K562 (cell line): Measurements from ENCODE around the gene FRRS1L. TPM values are rescaled to one million over a fixed set of nuclear protein-coding genes. Genes with fewer than 3 reads are reported as not detected.

Experiments
- BMI1 ChIP-seq: fragments of 150-350 bp; IDR thresholded peaks from 2 replicates; pipeline ENCODE4 v1.6.1; 2014; ENCODE audit warnings: low read length
- CCNT2 ChIP-seq: IDR thresholded peaks from 2 replicates; pipeline ENCODE4 v1.6.1; 2011; ENCODE audit warnings: borderline replicate concordance, low read depth, mild to moderate bottlenecking, moderate library complexity, mixed read lengths, low read length; ENCODE audit not compliant: insufficient read length; ENCODE audit errors: extremely low read depth
- HES1 ChIP-seq: fragments of 450-650 bp; IDR thresholded peaks from 2 replicates; pipeline ENCODE4 v1.6.1; 2016; ENCODE audit warnings: low read depth, mild to moderate bottlenecking, moderate library complexity
- HMBOX1 ChIP-seq: sonication (generic); IDR thresholded peaks from 2 replicates; pipeline ENCODE4 v1.6.1; 2016
- HNRNPLL ChIP-seq: fragments of 200-400 bp; formaldehyde crosslinking; IDR thresholded peaks from 2 replicates; pipeline ENCODE4 v1.6.1; 2017; ENCODE audit warnings: low read length, low read depth, mild to moderate bottlenecking; ENCODE audit not compliant: poor library complexity, severe bottlenecking
- HOXB6 ChIP-seq: fragments of 250-450 bp; sonication (Bioruptor Pico); IDR thresholded peaks from 2 replicates; pipeline ENCODE4 v1.5.1; 2022; ENCODE audit warnings: mild to moderate bottlenecking, borderline replicate concordance
- JUND ChIP-seq, 2 experiments: IDR thresholded peaks; 2 replicates in 1 of 2; 3 replicates in 1 of 2; pipeline ENCODE4 v1.6.1; 2011; ENCODE audit warnings: borderline replicate concordance in 2 of 2, low read depth in 2 of 2, low read length in 2 of 2, improper control_type of control experiment in 1 of 2, missing biosample characterization in 1 of 2, missing genetic modification characterization in 1 of 2, missing genetic modification reagents in 1 of 2
- KLF16 ChIP-seq: IDR thresholded peaks from 2 replicates; pipeline ENCODE4 v1.6.1; 2016; ENCODE audit warnings: antibody characterized with exemption
- MAFF ChIP-seq: IDR thresholded peaks from 2 replicates; pipeline ENCODE4 v1.6.1; 2012; ENCODE audit warnings: low read length, improper control_type of control experiment
- NEUROD1 ChIP-seq: fragments of 150-350 bp; IDR thresholded peaks from 2 replicates; pipeline ENCODE4 v1.6.1; 2014; ENCODE audit warnings: borderline replicate concordance, low read length, low read depth; ENCODE audit not compliant: partially characterized antibody
- NFIC ChIP-seq: fragments of 450-650 bp; IDR thresholded peaks from 2 replicates; pipeline ENCODE4 v1.6.1; 2017; ENCODE audit warnings: mild to moderate bottlenecking, inconsistent platforms
- NR2C1 ChIP-seq, 2 experiments: fragments of 450-650 bp; IDR thresholded peaks; 2 replicates each; pipeline ENCODE4 v1.6.1; 2017; ENCODE audit warnings: mild to moderate bottlenecking in 2 of 2, antibody characterized with exemption in 1 of 2, inconsistent platforms in 1 of 2, missing compliant biosample characterization in 1 of 2, missing genetic modification characterization in 1 of 2
- POLR2B ChIP-seq: fragments of 450-650 bp; IDR thresholded peaks from 2 replicates; pipeline ENCODE4 v1.6.1; 2018; ENCODE audit warnings: low read depth; ENCODE audit not compliant: partially characterized antibody
- RBM39 ChIP-seq: fragments of 200-400 bp; formaldehyde crosslinking; optimal IDR thresholded peaks from 2 replicates; pipeline ENCODE3; 2018; ENCODE audit warnings: low read depth, low read length
- TAF9B ChIP-seq: fragments of 450-650 bp; IDR thresholded peaks from 2 replicates; pipeline ENCODE4 v1.6.1; 2018; ENCODE audit warnings: mild to moderate bottlenecking; ENCODE audit not compliant: partially characterized antibody
- ZBED1 ChIP-seq: IDR thresholded peaks from 2 replicates; pipeline ENCODE4 v1.6.1; 2014
- ZC3H4 ChIP-seq: sonication (generic); formaldehyde crosslinking; IDR thresholded peaks from 2 replicates; pipeline ENCODE4 v1.9.0; 2021; ENCODE audit warnings: missing genetic modification reagents, borderline replicate concordance
- ZNF134 ChIP-seq: fragments of 250-450 bp; sonication (Bioruptor Pico); conservative IDR thresholded peaks from 2 replicates; pipeline ENCODE4 v1.4.0; 2020
- ZNF146 ChIP-seq: IDR thresholded peaks from one replicate; pipeline ENCODE4 v1.6.1; 2018; ENCODE audit warnings: missing compliant biosample characterization; ENCODE audit not compliant: unreplicated experiment
- ZNF232 ChIP-seq: sonication (generic); formaldehyde crosslinking; IDR thresholded peaks from 2 replicates; pipeline ENCODE4 v1.8.0; 2022; ENCODE audit warnings: mild to moderate bottlenecking, missing genetic modification reagents
- polyA plus RNA-seq, 8 experiments: library from polyadenylated mRNA; depleted of rRNA in 4 of 8; stranded (reverse) in 5 of 8; unstranded in 3 of 8; fragments of >200 nt; fragmentation: Nextera tagmentation in 2 of 8; fragmentation: Illumina TruSeq in 1 of 8; extraction: Ambion mirVana in 2 of 8; extraction: Trizol in 1 of 8; gene quantifications; 2 replicates each; pipeline versions ENCODE4 v1.2.1 to v1.2.3, GENCODE V29; 2011 to 2014; ENCODE audit warnings: inconsistent platforms in 1 of 8, missing spikeins in 1 of 8
- total RNA-seq, 7 experiments: library from RNA; depleted of rRNA in 6 of 7; stranded (reverse); fragments of >200 nt in 6 of 7; fragmentation: Illumina TruSeq in 2 of 7; extraction: Trizol in 2 of 7; gene quantifications; 2 replicates each; pipeline versions ENCODE4 v1.2.1 to v1.2.3, GENCODE V29; 2011 to 2021; ENCODE audit warnings: low replicate concordance in 1 of 7

The FRRS1L gene
- total and polyA plus RNA-seq, 9 of the 15 experiments (the other 6 are each of a cell fraction or from before 2014, with no cell fraction given): under 0.01 to 0.04 (median 0.03) TPM; not detected in 5

- TF ChIP-seq NEUROD1: peak; percentile 22
- TF ChIP-seq HNRNPLL: no peak
- TF ChIP-seq ZC3H4 (CRISPR knock-in tag): no peak
- no peak for TF ChIP-seq KLF16
- no peak for TF ChIP-seq NR2C1 (IDR thresholded peaks at IDR 0.05)
- no peak for TF ChIP-seq NR2C1 (tag; IDR thresholded peaks at IDR 0.05)
- peak; percentile 80; the same call in 1 of the 2 replicates for TF ChIP-seq JUND (IDR thresholded peaks at IDR 0.05; ENCODE audit: borderline replicate concordance, low read depth, low read length)
- peak; percentile 62; the same call in 1 of the 3 replicates for TF ChIP-seq JUND (tag; IDR thresholded peaks at IDR 0.05; ENCODE audit: borderline replicate concordance, low read depth, low read length)
- peak; percentile 23 for TF ChIP-seq POLR2B
- peak; percentile 93 for TF ChIP-seq HMBOX1
- TF ChIP-seq ZNF232: no peak
- no peak for TF ChIP-seq HOXB6
- no peak for TF ChIP-seq BMI1
- peak; percentile 73 for TF ChIP-seq HES1
- TF ChIP-seq RBM39: no peak
- TF ChIP-seq MAFF: peak; percentile 96
- no peak for TF ChIP-seq ZNF146 (CRISPR knock-in tag)
- TF ChIP-seq TAF9B: peak; percentile 65
- peak; percentile 59 for TF ChIP-seq NFIC
- TF ChIP-seq ZBED1: no peak
- TF ChIP-seq CCNT2: peak; percentile 40
- no peak; the same call in 1 of the 2 replicates for TF ChIP-seq ZNF134 (CRISPR knock-in tag)
These were observed 44.1 kb downstream of the FRRS1L start (continued) for GRCh38 chr9:109122726-109123621.
